ENCODE data around the gene RFX4.

The RFX4 gene

GRCh38 chr12:106744600-106744999 is 161.8 kb downstream of the RFX4 start:
- no CpG with 5 or more reads among the region's 6 CpGs for WGBS (ENCODE audit: extremely low coverage, insufficient coverage, insufficient read length)
- Histone ChIP-seq H3K4ac (ENCODE audit: low read depth, low read length) (no peak overlapping the region), H4K12ac (ENCODE audit: low read depth, low read length) (no peak overlapping the region), H2BK12ac (ENCODE audit: low read length) (no peak overlapping the region), H2AFZ (ENCODE audit: insufficient read depth, low read length, poor library complexity) (no peak overlapping the region), H4K8ac (ENCODE audit: low read depth, low read length) (no peak overlapping the region), H3K4me2 (ENCODE audit: low read length) (no peak overlapping the region), H2BK120ac (ENCODE audit: insufficient read depth, low read length, poor library complexity) (no peak overlapping the region), H3K79me2 (ENCODE audit: control insufficient read depth, insufficient read depth, low read length, poor library complexity) (no peaks in the 10 kb centered on the region), H3K4me1 (ENCODE audit: control insufficient read depth in 1 of 2, insufficient read depth in 2 of 2, low read length in 2 of 2) (no peaks in the 10 kb centered on the region), H3K36me3 (ENCODE audit: control insufficient read depth in 1 of 2, insufficient read depth in 2 of 2, low read length in 2 of 2) (no peaks in the 10 kb centered on the region), H3K9ac (ENCODE audit: low read length) (no peak overlapping the region), H3K27ac (ENCODE audit: low read depth, low read length) (no peak overlapping the region), H3K9me3 (ENCODE audit: insufficient read depth, low read depth, low read length) (no peaks in the 10 kb centered on the region), H3K79me1 (ENCODE audit: low read length) (no peaks in the 10 kb centered on the region), H3K18ac (ENCODE audit: low read length) (no peak overlapping the region), H3K27me3 (ENCODE audit: insufficient read depth, low read length) (no peaks in the 10 kb centered on the region), H3K4me3 (ENCODE audit: low read depth, low read length) (no peak overlapping the region), H3K14ac (ENCODE audit: low read length) (no peak overlapping the region), H4K91ac (ENCODE audit: low read depth, low read length) (no peak overlapping the region), H2BK5ac (ENCODE audit: low read depth, low read length, poor library complexity) (no peak overlapping the region), H2AK5ac (ENCODE audit: low read length) (no peak overlapping the region), H3K23ac (ENCODE audit: low read length) (no peak overlapping the region)
- DNase-seq: no peak

GRCh38 chr12:106745181-106745745 is 162.5 kb downstream of the RFX4 start:
- no CpG with 5 or more reads among the region's 4 CpGs for WGBS (ENCODE audit: extremely low coverage, insufficient coverage, insufficient read length)
- no peak overlapping the region for H3K18ac ChIP-seq (ENCODE audit: low read length)
- no peak overlapping the region for H3K4me2 ChIP-seq (ENCODE audit: low read length)
- no peaks in the 10 kb centered on the region for H3K36me3 ChIP-seq (ENCODE audit: control insufficient read depth in 1 of 2, insufficient read depth in 2 of 2, low read length in 2 of 2)
- no peak overlapping the region for H4K12ac ChIP-seq (ENCODE audit: low read depth, low read length)
- no peak overlapping the region for H3K9ac ChIP-seq (ENCODE audit: low read length)
- H2BK5ac ChIP-seq (ENCODE audit: low read depth, low read length, poor library complexity): no peak overlapping the region
- H2BK12ac ChIP-seq (ENCODE audit: low read length): no peak overlapping the region
- H3K4me1 ChIP-seq (ENCODE audit: control insufficient read depth in 1 of 2, insufficient read depth in 2 of 2, low read length in 2 of 2): no peaks in the 10 kb centered on the region
- H2BK120ac ChIP-seq (ENCODE audit: insufficient read depth, low read length, poor library complexity): no peak overlapping the region
- no peak for DNase-seq
- no peak overlapping the region for H4K8ac ChIP-seq (ENCODE audit: low read depth, low read length)
- H3K27ac ChIP-seq (ENCODE audit: low read depth, low read length): no peak overlapping the region
- H3K27me3 ChIP-seq (ENCODE audit: insufficient read depth, low read length): no peaks in the 10 kb centered on the region
- H3K9me3 ChIP-seq (ENCODE audit: insufficient read depth, low read depth, low read length): no peaks in the 10 kb centered on the region
- H3K4ac ChIP-seq (ENCODE audit: low read depth, low read length): no peak overlapping the region
- no peak overlapping the region for H2AFZ ChIP-seq (ENCODE audit: insufficient read depth, low read length, poor library complexity)
- no peak overlapping the region for H3K23ac ChIP-seq (ENCODE audit: low read length)
- no peak overlapping the region for H4K91ac ChIP-seq (ENCODE audit: low read depth, low read length)
- no peak overlapping the region for H2AK5ac ChIP-seq (ENCODE audit: low read length)
- H3K14ac ChIP-seq (ENCODE audit: low read length): no peak overlapping the region
- no peak overlapping the region for H3K4me3 ChIP-seq (ENCODE audit: low read depth, low read length)
- H3K79me2 ChIP-seq (ENCODE audit: control insufficient read depth, insufficient read depth, low read length, poor library complexity): no peaks in the 10 kb centered on the region
- no peaks in the 10 kb centered on the region for H3K79me1 ChIP-seq (ENCODE audit: low read length)

GRCh38 chr12:106747973-106748436 is 165.2 kb downstream of the RFX4 start:
- H2BK12ac ChIP-seq (ENCODE audit: low read length): no peak overlapping the region
- no peak overlapping the region for H3K18ac ChIP-seq (ENCODE audit: low read length)
- no peak overlapping the region for H3K4me3 ChIP-seq (ENCODE audit: low read depth, low read length)
- no peak for DNase-seq
- H2AK5ac ChIP-seq (ENCODE audit: low read length): no peak overlapping the region
- H3K9ac ChIP-seq (ENCODE audit: low read length): no peak overlapping the region
- H3K4me2 ChIP-seq (ENCODE audit: low read length): no peak overlapping the region
- no peak overlapping the region for H2AFZ ChIP-seq (ENCODE audit: insufficient read depth, low read length, poor library complexity)
- no CpG with 5 or more reads among the region's 3 CpGs for WGBS (ENCODE audit: extremely low coverage, insufficient coverage, insufficient read length)
- no peaks in the 10 kb centered on the region for H3K4me1 ChIP-seq (ENCODE audit: control insufficient read depth in 1 of 2, insufficient read depth in 2 of 2, low read length in 2 of 2)
- H3K4ac ChIP-seq (ENCODE audit: low read depth, low read length): no peak overlapping the region
- H3K9me3 ChIP-seq (ENCODE audit: insufficient read depth, low read depth, low read length): no peaks in the 10 kb centered on the region
- H3K79me2 ChIP-seq (ENCODE audit: control insufficient read depth, insufficient read depth, low read length, poor library complexity): no peaks in the 10 kb centered on the region
- no peaks in the 10 kb centered on the region for H3K36me3 ChIP-seq (ENCODE audit: control insufficient read depth in 1 of 2, insufficient read depth in 2 of 2, low read length in 2 of 2)
- H2BK5ac ChIP-seq (ENCODE audit: low read depth, low read length, poor library complexity): no peak overlapping the region
- no peak overlapping the region for H3K23ac ChIP-seq (ENCODE audit: low read length)
- H3K27ac ChIP-seq (ENCODE audit: low read depth, low read length): no peak overlapping the region
- no peak overlapping the region for H4K91ac ChIP-seq (ENCODE audit: low read depth, low read length)
- H3K79me1 ChIP-seq (ENCODE audit: low read length): no peaks in the 10 kb centered on the region
- no peak overlapping the region for H3K14ac ChIP-seq (ENCODE audit: low read length)
- no peak overlapping the region for H4K12ac ChIP-seq (ENCODE audit: low read depth, low read length)
- no peak overlapping the region for H4K8ac ChIP-seq (ENCODE audit: low read depth, low read length)
- H2BK120ac ChIP-seq (ENCODE audit: insufficient read depth, low read length, poor library complexity): no peak overlapping the region
- no peaks in the 10 kb centered on the region for H3K27me3 ChIP-seq (ENCODE audit: insufficient read depth, low read length)

GRCh38 chr12:106750524-106750923 is 167.7 kb downstream of the RFX4 start:
- H2AFZ ChIP-seq (ENCODE audit: insufficient read depth, low read length, poor library complexity): no peak overlapping the region
- H2BK120ac ChIP-seq (ENCODE audit: insufficient read depth, low read length, poor library complexity): no peak overlapping the region
- no peaks in the 10 kb centered on the region for H3K4me1 ChIP-seq (ENCODE audit: control insufficient read depth in 1 of 2, insufficient read depth in 2 of 2, low read length in 2 of 2)
- no peak overlapping the region for H3K4ac ChIP-seq (ENCODE audit: low read depth, low read length)
- no peaks in the 10 kb centered on the region for H3K27me3 ChIP-seq (ENCODE audit: insufficient read depth, low read length)
- H2BK12ac ChIP-seq (ENCODE audit: low read length): no peak overlapping the region
- H3K9me3 ChIP-seq (ENCODE audit: insufficient read depth, low read depth, low read length): no peaks in the 10 kb centered on the region
- H4K91ac ChIP-seq (ENCODE audit: low read depth, low read length): no peak overlapping the region
- no peak overlapping the region for H3K18ac ChIP-seq (ENCODE audit: low read length)
- no peaks in the 10 kb centered on the region for H3K79me1 ChIP-seq (ENCODE audit: low read length)
- no peak overlapping the region for H4K8ac ChIP-seq (ENCODE audit: low read depth, low read length)
- WGBS (ENCODE audit: extremely low coverage, insufficient coverage, insufficient read length): no CpG with 5 or more reads among the region's 3 CpGs
- H2BK5ac ChIP-seq (ENCODE audit: low read depth, low read length, poor library complexity): no peak overlapping the region
- no peak overlapping the region for H2AK5ac ChIP-seq (ENCODE audit: low read length)
- H3K23ac ChIP-seq (ENCODE audit: low read length): no peak overlapping the region
- H3K4me2 ChIP-seq (ENCODE audit: low read length): no peak overlapping the region
- no peaks in the 10 kb centered on the region for H3K79me2 ChIP-seq (ENCODE audit: control insufficient read depth, insufficient read depth, low read length, poor library complexity)
- no peaks in the 10 kb centered on the region for H3K36me3 ChIP-seq (ENCODE audit: control insufficient read depth in 1 of 2, insufficient read depth in 2 of 2, low read length in 2 of 2)
- H3K27ac ChIP-seq (ENCODE audit: low read depth, low read length): no peak overlapping the region
- H3K14ac ChIP-seq (ENCODE audit: low read length): no peak overlapping the region
- no peak overlapping the region for H3K9ac ChIP-seq (ENCODE audit: low read length)
- H4K12ac ChIP-seq (ENCODE audit: low read depth, low read length): no peak overlapping the region
- DNase-seq: no peak
- H3K4me3 ChIP-seq (ENCODE audit: low read depth, low read length): no peak overlapping the region

Measured in trophoblast cell (in vitro differentiated cells and primary cell).